Right renal cortex interstitium (tissue), 3 donors: Measurements from ENCODE around the gene PTK7. TPM values are rescaled to one million over a fixed set of nuclear protein-coding genes. Genes with fewer than 3 reads are reported as not detected.

ENCODE experiments used
- DNase-seq, 3 donors: peaks; one replicate each; pipeline ENCODE4 v3.0.0-alpha.2; 2013; ENCODE audit warnings: low read depth in 3 of 3, low spot score in 2 of 3
- polyA plus RNA-seq, 3 donors: library from polyadenylated mRNA; unstranded; fragments of 120-200 nt; gene quantifications; one replicate each; pipeline ENCODE4 v1.2.1, GENCODE V29; 2013; ENCODE audit not compliant: insufficient read length in 3 of 3

Gene PTK7
- polyA plus RNA-seq, 3 donors, result 223 to 242 (median 227) TPM

- no peak for DNase-seq
These were observed 120.2 kb downstream of the PTK7 start for GRCh38 chr6:43196337-43196736.

- DNase-seq, result no peak
These were observed 123.8 kb downstream of the PTK7 start for GRCh38 chr6:43199912-43200311.

- no peak for DNase-seq
These were observed 124.4 kb downstream of the PTK7 start for GRCh38 chr6:43200541-43200940.

- DNase-seq, result no peak
These were observed 126.3 kb downstream of the PTK7 start for GRCh38 chr6:43202451-43202850.

- DNase-seq, result no peak
These were observed 127.1 kb downstream of the PTK7 start for GRCh38 chr6:43203029-43203717.

- no peak for DNase-seq
These were observed 127.6 kb downstream of the PTK7 start for GRCh38 chr6:43203718-43204095.

GRCh38 chr6:43204271-43205105, 128.4 kb downstream of the PTK7 start:
- DNase-seq, result no peak

GRCh38 chr6:43205849-43206248, 129.7 kb downstream of the PTK7 start:
- no peak for DNase-seq

GRCh38 chr6:43207286-43207685, 131.2 kb downstream of the PTK7 start:
- DNase-seq, result no peak

Other genes starting within 250 kb of the PTK7 start
- gene RPL7L1, start 196.7 kb upstream of the PTK7 start, polyA plus RNA-seq, result 100 to 1,000 TPM; 117 to 124 (median 121) TPM
- under 1 TPM; 0.24 to 0.51 (median 0.28) TPM for gene PTCRA, start 160.3 kb upstream of the PTK7 start, polyA plus RNA-seq
- 10 to 100 TPM; 59.3 to 64.7 (median 61.3) TPM for gene CNPY3, start 146.8 kb upstream of the PTK7 start, polyA plus RNA-seq
- under 1 TPM; 0.53 to 0.64 (median 0.57) TPM for gene GNMT, start 115.6 kb upstream of the PTK7 start, polyA plus RNA-seq
- 10 to 100 TPM; 18.1 to 20.0 (median 18.7) TPM for gene PEX6, start 97.1 kb upstream of the PTK7 start, polyA plus RNA-seq
- gene PPP2R5D, start 91.7 kb upstream of the PTK7 start, polyA plus RNA-seq, result 10 to 100 TPM; 67.5 to 73.5 (median 70.1) TPM
- gene MEA1, start 62.4 kb upstream of the PTK7 start, polyA plus RNA-seq, result 10 to 100 TPM; 85.5 to 99.0 (median 96.2) TPM
- gene KLHDC3, start 62.1 kb upstream of the PTK7 start, polyA plus RNA-seq, result 100 to 1,000 TPM in 1 of 3 donors, 10 to 100 TPM in 2; 90.5 to 104 (median 92.2) TPM
- 10 to 100 TPM; 58.7 to 62.8 (median 60.7) TPM for gene RRP36, start 54.7 kb upstream of the PTK7 start, polyA plus RNA-seq
- 10 to 100 TPM; 46.6 to 51.4 (median 47.1) TPM for gene CUL7, start 22.5 kb upstream of the PTK7 start, polyA plus RNA-seq
- gene MRPL2, start 16.9 kb upstream of the PTK7 start, polyA plus RNA-seq, result 10 to 100 TPM; 53.4 to 54.4 (median 54.2) TPM
- gene KLC4, start 16.7 kb upstream of the PTK7 start, polyA plus RNA-seq, result 10 to 100 TPM; 46.8 to 54.1 (median 51.8) TPM
- gene SRF, start 95.0 kb downstream of the PTK7 start, polyA plus RNA-seq, result 10 to 100 TPM; 29.5 to 32.8 (median 30.6) TPM
- 10 to 100 TPM; 26.5 to 29.5 (median 28.6) TPM for gene CUL9, start 105.9 kb downstream of the PTK7 start, polyA plus RNA-seq
- gene DNPH1, start 153.2 kb downstream of the PTK7 start, polyA plus RNA-seq, result 10 to 100 TPM; 47.0 to 64.4 (median 49.4) TPM
- gene TTBK1, start 167.2 kb downstream of the PTK7 start, polyA plus RNA-seq, result under 1 TPM; 0.27 to 0.29 (median 0.28) TPM
- gene SLC22A7, start 221.9 kb downstream of the PTK7 start, polyA plus RNA-seq, result 1 to 10 TPM in 1 of 3 donors, under 1 TPM in 2; 0.25 to 2.0 (median 0.75) TPM
- gene CRIP3, start 232.5 kb downstream of the PTK7 start, polyA plus RNA-seq, result 1 to 10 TPM; 2.6 to 3.2 (median 2.8) TPM